ENCODE measurements around the gene DBNDD2. TPM values are rescaled to one million over a fixed set of nuclear protein-coding genes. Genes with fewer than 3 reads are reported as not detected.

Gene DBNDD2
- total and polyA plus RNA-seq, 2 experiments from 2014 or later, result 25.8 to 62.5 TPM

- TF ChIP-seq CTCF (conservative IDR thresholded peaks at IDR 0.05; ENCODE audit: low read depth in 2 of 2), result no peak
- no peak for TF ChIP-seq EZH2phosphoT487 (IDR thresholded peaks at IDR 0.05; ENCODE audit: unreplicated experiment)
- no peak for TF ChIP-seq ZNF331 (CRISPR knock-in tag; IDR thresholded peaks at IDR 0.05; ENCODE audit: low read depth)
- no peak for TF ChIP-seq ZNF462 (CRISPR knock-in tag; IDR thresholded peaks at IDR 0.05)
Observed at GRCh38 chr20:45448270-45448669, 40.2 kb downstream of the DBNDD2 start (continued).

GRCh38 chr20:45449528-45449927, 41.4 kb downstream of the DBNDD2 start:
- Histone ChIP-seq H3K4me3 (no peak overlapping the region), H3K27ac (ENCODE audit: low read depth) (peak overlapping the region; percentile 72; the same call in 1 of the 2 replicates), H3K4me2 (no peak overlapping the region), H3K9me2 (ENCODE audit: insufficient read depth) (no peaks in the 10 kb centered on the region), H3F3A (replicated peaks; ENCODE audit: low read depth) (0 out of 2 replicates have a peak, but pooled peaks cover 3% of the 10 kb centered on the region), H2AFZ (no peak overlapping the region), H3K36me3 (ENCODE audit: insufficient read depth) (no peaks in the 10 kb centered on the region), H4K20me1 (replicated peaks; ENCODE audit: insufficient read depth) (no peaks in the 10 kb centered on the region), H3K4me1 (ENCODE audit: insufficient read depth) (peaks cover 8% of the 10 kb centered on the region), H3K79me2 (replicated peaks; ENCODE audit: insufficient read depth) (no peaks in the 10 kb centered on the region), H3K27me3 (ENCODE audit: insufficient read depth) (no peaks in the 10 kb centered on the region)
- Mint-ChIP-seq H3K27ac (peak overlapping the region; percentile 71), H3K4me3 (no peak overlapping the region), H3K36me3 (ENCODE audit: low read depth) (no peaks in the 10 kb centered on the region), H3K4me1 (peaks cover 8% of the 10 kb centered on the region), H3K9me3 (no peaks in the 10 kb centered on the region), H3K27me3 (ENCODE audit: insufficient read depth, low read depth, poor library complexity) (peaks cover 5% of the 10 kb centered on the region)
- TF ChIP-seq ZNF331 (CRISPR knock-in tag; IDR thresholded peaks at IDR 0.05; ENCODE audit: low read depth), result no peak
- peak; percentile 81 for TF ChIP-seq CREB1 (CRISPR knock-in tag; IDR thresholded peaks at IDR 0.05; ENCODE audit: low read depth)
- TF ChIP-seq EZH2phosphoT487 (IDR thresholded peaks at IDR 0.05; ENCODE audit: unreplicated experiment), result no peak
- no peak for TF ChIP-seq ZNF114 (CRISPR knock-in tag; IDR thresholded peaks at IDR 0.05)
- TF ChIP-seq ETS1 (IDR thresholded peaks at IDR 0.05), result no peak
- ATAC-seq (no peak), DNase-seq (ENCODE audit: low spot score) (peak; percentile 22)

Measured in GM23338 (cell line).